Lower leg skin (tissue), 3 donors: ENCODE data around the gene RNF5.

Source experiments
- CTCF ChIP-seq, 3 donors: fragments of 450-650 bp; IDR thresholded peaks; one replicate each; pipeline ENCODE4 v1.5.1; 2016; ENCODE audit warnings: antibody characterized with exemption in 3 of 3, mild to moderate bottlenecking in 3 of 3, moderate library complexity in 2 of 3
- POLR2A ChIP-seq, 2 donors: fragments of 450-650 bp; IDR thresholded peaks; one replicate each; pipeline ENCODE4 v1.6.1; 2016 to 2017; ENCODE audit warnings: antibody characterized with exemption in 2 of 2, mild to moderate bottlenecking in 1 of 2, moderate library complexity in 1 of 2

DNA sequence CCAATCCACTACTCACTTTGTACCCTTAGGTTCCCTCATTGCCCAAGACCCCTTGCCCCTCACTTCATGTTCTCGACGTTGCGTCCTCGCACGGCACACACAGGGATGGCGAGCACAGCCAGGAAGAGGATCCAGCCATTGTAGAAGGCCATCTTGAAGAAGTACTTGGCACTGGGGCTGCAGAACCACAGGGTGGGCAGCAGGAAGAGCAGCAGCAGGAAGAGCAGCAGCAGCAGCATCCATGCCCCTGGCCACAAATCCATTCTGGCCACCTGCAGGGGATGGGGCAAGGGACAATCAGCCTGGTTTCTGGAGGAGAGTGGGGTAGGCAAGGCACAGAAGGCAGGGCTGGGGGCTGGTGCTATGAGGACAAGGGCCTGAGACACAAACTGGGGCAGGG, 7.0 kb upstream of the RNF5 start:
- TF ChIP-seq CTCF (IDR thresholded peaks at IDR 0.05) (no peak), POLR2A (IDR thresholded peaks at IDR 0.05) (no peak)
